NB4 (cell line): ENCODE measurements around the gene PNPLA5.

Experiments used
- MYC ChIP-seq: IDR thresholded peaks from 2 replicates; pipeline ENCODE4 v1.6.1; 2011; ENCODE audit warnings: low read depth, low read length
- TF ChIP-seq, protein P1 (sequence below): IDR thresholded peaks from one replicate; pipeline ENCODE4 v1.5.1; 2012; ENCODE audit warnings: low read depth, low read length
- TF ChIP-seq, protein P2 (sequence below): IDR thresholded peaks from 2 replicates; pipeline ENCODE4 v1.6.1; 2011; ENCODE audit warnings: low read depth, low read length

DNA sequence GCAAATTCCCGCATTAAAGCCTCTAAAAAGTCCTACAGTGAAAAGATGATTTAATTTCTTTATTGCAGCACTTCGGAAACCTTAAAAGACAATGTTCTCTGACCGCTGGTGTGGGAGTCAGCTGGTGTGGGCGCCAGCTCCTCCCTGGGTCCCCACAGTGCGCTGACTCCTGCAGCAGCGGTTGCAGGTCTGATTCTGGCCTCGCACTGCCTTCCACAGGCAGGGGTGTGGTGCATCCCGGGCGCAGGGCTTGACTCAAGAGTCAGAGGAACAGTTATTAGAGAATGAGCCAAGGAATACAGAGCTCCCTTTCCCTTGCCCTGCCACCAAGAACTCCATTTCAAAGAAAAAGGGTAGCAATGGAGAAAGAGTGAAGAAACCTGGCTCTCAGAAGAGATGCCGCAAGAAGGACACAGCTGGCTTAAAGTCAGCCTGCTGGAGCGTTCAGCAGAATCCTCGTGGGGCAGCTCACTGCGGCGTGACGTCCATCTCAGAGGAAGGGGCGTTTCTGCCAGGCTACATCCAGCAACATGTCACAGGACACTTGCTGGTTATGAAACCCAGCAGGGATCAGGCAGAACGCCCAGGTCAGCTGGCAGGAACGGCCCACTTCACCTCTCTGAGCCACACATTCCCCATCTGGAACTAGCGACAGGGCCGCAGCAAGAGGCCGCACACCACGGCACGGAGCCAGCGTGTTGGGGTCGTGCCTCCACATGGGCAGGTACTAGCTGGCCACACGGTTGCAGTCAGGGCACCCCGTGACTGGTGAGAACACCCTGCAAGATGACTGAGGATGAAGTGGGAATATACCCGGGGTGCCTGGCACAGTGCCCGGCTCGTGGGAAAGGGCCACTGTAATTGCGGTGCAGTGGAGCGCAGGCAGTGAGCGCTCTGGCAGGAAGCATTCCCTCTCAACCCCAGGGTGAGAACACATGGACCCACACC lies 61.6 kb downstream of the PNPLA5 start:
- TF ChIP-seq, protein P1, sequence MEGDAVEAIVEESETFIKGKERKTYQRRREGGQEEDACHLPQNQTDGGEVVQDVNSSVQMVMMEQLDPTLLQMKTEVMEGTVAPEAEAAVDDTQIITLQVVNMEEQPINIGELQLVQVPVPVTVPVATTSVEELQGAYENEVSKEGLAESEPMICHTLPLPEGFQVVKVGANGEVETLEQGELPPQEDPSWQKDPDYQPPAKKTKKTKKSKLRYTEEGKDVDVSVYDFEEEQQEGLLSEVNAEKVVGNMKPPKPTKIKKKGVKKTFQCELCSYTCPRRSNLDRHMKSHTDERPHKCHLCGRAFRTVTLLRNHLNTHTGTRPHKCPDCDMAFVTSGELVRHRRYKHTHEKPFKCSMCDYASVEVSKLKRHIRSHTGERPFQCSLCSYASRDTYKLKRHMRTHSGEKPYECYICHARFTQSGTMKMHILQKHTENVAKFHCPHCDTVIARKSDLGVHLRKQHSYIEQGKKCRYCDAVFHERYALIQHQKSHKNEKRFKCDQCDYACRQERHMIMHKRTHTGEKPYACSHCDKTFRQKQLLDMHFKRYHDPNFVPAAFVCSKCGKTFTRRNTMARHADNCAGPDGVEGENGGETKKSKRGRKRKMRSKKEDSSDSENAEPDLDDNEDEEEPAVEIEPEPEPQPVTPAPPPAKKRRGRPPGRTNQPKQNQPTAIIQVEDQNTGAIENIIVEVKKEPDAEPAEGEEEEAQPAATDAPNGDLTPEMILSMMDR, result no peak
- TF ChIP-seq, protein P2, sequence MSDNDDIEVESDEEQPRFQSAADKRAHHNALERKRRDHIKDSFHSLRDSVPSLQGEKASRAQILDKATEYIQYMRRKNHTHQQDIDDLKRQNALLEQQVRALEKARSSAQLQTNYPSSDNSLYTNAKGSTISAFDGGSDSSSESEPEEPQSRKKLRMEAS, result no peak
- no peak for TF ChIP-seq MYC
